NCI-H2227 (cell line): ENCODE measurements around the gene CIDEA.
"Not testable (repeated sequence)": the region's sequence is repeated elsewhere in the genome, so short reads cannot be mapped to it uniquely, and the experiment has no call there.

Source experiments
- DNase-seq: peaks from one replicate; lab custom pipeline; 2025; ENCODE audit not compliant: unreplicated experiment; lab: John Stamatoyannopoulos, UW

Gene CIDEA, protein sequence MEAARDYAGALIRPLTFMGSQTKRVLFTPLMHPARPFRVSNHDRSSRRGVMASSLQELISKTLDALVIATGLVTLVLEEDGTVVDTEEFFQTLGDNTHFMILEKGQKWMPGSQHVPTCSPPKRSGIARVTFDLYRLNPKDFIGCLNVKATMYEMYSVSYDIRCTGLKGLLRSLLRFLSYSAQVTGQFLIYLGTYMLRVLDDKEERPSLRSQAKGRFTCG

DNA sequence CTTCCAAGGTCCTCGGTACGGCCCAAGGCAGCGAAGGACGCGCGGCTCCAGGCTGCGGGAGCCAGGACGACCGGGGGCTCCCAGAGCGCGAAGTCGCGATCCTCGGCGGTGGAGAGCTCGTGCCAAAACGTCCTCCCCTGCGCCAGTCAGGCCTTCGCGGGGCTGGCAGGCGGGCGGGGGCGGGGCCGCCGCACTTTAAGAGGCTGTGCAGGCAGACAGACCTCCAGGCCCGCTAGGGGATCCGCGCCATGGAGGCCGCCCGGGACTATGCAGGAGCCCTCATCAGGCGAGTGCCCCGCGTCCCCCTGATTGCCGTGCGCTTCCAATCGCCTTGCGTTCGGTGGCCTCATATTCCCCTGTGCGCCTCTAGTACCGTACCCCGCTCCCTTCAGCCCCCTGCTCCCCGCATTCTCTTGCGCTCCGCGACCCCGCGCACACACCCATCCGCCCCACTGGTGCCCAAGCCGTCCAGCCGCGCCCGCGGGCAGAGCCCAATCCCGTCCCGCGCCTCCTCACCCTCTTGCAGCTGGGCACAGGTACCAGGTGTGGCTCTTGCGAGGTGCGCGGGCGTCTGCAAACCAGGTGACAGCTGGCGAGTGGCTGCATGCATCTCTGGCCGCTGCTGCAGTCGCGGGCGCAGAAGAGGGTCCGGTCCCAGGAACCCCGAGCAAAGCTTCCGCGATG, at the start of gene CIDEA:
Gene CIDEA (plus strand): TSS at position 226 of the 684 bp plus-strand sequence. CDS start 23 bp downstream, at position 249.
- no peak for DNase-seq

DNA sequence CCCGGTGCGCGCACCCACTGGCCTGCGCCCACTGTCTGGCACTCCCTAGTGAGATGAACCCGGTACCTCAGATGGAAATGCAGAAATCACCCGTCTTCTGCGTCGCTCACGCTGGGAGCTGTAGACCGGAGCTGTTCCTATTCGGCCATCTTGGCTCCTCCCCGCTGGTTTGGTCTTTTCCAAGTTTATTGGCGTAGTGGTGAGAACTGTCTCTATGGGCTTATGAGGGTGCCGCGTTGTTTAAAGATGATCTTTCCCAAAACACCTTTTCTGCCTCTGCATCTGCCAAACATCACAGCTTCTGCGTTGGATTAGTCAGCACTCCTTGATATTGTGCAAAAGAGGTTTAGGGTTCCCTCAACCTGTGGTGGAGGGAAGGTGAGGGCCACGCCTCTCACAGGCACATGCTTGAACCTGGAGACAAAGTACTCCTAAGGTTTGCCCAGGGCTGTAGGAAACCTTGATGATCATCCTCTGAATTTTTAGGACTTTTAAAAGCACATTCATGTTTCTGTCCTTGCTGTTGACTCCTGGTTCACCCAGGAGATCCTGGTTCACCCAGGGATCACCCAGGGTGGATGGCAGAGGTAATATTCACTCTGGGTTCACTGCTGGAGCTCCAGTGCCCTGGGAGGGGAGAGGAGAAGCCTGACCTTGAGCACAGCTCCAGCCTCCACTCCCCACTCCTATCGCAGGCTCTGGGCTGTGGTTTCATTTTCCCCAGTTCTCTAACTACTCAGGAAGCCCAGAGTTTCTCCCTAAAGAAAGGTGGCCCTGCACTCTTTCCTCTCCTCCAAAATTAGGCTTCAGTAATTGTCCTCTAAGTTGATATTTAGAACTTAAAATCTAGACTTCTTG, 45.6 kb upstream of the CIDEA start:
- DNase-seq, result not testable (repeated sequence)

DNA sequence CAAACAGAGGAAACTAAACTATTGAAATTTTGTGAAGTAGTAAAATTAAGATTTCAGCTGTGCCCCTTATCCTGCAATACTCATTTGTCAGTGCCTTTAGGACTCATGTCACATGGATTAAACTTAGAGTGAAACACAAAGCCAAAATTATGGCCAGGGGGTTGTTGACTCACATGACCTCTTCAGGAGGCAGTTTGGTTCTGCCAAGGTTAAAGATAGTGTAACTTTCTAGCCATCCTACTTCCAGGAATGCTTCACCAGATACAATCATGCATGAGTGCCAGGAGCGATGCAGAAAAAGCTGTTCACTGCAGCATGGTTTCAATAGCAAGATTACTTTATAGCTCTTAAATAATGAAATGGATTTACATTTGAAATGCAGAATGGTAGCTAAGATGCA, 41.9 kb upstream of the CIDEA start:
- DNase-seq, result not testable (repeated sequence)

DNA sequence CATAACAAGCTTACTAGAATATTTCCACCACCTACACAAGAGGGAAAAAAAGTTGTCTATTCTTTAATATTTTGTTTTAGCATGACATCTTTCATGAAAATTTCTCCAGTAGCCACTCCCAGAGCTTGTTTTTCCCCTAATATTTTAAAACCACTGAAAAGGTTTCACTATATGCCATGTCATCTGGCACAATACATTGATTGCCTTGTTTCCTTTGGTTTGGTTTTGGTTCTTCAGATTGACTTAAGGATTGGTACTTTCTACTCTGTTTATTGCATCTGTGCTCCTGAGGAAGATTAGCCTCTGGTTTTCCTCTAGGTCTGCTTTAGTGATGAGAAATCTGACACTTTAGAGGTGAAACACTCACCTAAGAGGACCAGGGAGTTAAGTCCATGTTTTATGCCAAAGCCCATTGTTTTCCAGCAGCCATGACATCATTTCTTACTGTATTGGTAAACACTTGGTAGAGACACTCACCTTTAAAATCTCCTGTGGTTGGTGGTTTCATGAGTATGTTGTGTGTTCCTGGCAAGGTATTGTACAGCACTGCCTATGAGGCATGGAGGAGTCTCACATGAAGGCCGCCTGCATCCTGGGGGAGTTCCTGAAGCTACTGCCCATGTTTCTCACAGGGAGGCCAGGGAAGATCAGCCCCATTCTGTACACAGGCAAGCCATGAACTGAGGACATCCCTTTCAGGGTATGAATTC, 39.7 kb upstream of the CIDEA start:
- not testable (repeated sequence) for DNase-seq

DNA sequence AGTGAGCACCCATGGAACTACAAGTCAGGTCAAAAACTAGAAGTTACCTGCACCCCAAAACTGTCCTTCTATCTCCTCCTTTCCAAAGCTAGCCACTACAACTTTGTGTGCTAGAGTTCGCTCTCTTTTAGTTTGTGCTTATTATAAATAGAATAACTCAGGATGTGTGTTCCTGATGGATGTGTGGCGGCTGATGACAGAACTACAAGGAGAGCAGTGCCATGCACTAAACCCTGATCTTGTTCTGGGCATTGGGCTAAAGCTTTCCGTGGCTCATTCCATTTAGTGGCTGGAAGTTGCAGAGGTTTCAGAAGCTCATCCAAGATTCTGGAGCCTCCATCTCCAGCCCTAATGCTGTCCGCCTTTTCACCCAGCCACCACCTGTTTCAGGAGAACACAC, 37.7 kb upstream of the CIDEA start:
- not testable (repeated sequence) for DNase-seq

DNA sequence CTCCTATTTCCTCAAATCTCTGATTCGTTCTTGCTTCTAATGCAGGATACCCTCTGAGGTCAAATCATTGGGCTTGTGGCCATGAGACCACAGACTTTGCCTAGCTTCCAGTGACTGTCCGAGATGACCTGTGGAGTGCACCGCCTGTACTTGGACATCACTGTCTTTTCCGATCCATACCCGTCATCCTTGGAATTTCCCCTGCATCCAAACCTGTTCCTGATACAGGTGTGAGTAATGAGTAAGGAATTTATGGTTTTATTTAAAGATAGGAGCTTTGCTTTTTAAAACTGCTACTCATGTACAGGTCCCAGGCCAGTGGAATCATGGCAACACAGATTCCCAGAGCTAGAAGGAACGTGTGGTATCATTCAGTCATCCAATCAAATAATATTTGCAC, 35.6 kb upstream of the CIDEA start:
- DNase-seq, result not testable (repeated sequence)

DNA sequence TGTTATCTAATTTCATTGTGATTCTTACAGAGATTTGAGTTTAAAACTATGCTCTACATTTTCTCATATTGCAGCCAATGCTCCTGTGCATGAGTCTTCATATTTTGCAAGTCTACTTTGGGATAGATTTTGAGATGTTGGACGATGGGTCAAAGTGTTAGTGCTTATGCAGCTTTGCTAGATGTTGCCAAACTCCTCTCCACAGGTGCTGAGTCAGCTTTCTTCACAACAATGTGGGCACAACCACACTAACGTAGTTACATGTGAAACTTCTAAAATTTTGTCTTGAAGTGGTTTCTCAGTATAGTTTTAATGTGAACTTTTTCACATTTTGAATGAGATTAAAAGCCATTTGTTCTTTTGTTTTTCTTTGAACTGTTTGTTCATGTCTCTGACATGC, 32.1 kb upstream of the CIDEA start:
- not testable (repeated sequence) for DNase-seq

DNA sequence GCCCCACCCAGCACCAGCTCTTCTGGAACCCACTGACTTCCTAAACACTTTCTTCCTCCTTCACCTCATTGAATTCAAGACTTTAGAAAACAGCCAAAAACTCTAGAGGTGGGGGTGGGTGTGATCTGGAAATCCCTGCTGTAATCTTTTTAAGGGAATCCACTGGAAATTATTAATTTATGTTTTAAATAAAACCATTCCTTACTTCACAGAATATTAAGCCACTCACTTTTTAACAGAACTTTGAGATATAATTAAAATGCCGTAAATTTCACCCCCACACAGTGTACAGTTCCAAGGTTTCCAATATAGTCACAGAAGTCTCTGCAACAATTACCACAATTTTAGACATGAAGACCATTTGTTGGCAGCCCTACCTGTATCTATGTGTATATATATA, 30.8 kb upstream of the CIDEA start:
- not testable (repeated sequence) for DNase-seq

DNA sequence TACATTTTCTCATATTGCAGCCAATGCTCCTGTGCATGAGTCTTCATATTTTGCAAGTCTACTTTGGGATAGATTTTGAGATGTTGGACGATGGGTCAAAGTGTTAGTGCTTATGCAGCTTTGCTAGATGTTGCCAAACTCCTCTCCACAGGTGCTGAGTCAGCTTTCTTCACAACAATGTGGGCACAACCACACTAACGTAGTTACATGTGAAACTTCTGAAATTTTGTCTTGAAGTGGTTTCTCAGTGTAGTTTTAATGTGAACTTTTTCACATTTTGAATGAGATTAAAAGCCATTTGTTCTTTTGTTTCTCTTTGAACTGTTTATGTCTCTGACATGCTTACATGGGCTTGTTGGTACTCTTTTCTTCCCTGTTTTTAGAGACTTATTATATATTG, 27.4 kb upstream of the CIDEA start:
- DNase-seq, result not testable (repeated sequence)

DNA sequence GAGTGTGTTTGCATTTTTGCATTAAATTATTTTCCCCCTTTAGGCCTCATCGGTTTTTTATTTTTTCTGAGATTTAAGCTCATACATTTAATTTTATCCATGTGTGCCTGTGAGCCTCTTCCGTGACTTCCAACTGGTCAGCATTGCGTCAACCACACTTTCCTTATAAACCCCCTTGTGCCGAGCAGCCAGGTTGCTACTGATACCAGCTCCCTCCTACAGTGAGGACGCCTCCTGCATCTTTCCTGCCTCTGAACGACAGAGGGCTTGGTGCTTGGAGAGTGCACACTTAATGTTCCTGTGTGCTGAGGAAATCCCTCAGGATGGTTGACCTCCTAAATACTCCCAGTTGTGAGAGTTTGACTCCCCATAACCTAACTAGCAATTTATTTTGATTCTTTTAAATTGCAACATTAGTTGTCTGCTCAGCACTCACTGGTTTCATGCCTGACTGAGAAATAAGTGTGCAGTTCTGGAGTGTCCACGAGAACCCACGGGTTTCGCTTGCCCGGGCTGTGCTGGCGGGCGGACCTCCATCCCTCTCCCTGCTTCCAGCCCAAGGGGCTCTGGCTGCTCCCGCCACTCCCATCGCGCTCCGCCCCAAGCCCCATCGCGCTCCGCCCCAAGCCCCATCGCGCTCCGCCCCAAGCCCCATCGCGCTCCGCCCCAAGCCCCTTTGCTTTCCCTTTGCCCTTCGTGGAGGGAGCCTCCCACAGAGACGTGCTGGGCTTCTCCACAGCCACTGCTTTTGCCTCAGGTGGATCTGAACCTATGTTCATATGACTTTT, 26.6 kb upstream of the CIDEA start:
- peak; percentile 21 for DNase-seq

DNA sequence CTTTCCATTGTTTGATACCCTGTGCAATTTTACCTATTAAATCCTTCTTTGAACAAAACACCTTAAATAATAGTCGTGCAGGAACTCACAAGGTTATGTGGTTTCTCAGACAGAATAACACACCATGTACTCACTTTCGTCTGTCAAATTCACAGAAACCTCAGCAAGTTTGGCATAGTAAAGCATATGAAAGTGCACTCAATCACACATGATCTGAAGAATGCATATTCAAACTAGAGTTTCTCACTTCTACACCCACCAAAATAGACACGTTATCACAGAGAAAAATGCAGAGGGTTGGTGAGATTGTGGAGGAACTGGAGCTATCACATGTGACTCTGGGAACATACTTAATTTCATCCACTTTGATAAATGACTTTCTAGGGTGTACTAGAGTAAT, 25.9 kb upstream of the CIDEA start:
- DNase-seq, result not testable (repeated sequence)

DNA sequence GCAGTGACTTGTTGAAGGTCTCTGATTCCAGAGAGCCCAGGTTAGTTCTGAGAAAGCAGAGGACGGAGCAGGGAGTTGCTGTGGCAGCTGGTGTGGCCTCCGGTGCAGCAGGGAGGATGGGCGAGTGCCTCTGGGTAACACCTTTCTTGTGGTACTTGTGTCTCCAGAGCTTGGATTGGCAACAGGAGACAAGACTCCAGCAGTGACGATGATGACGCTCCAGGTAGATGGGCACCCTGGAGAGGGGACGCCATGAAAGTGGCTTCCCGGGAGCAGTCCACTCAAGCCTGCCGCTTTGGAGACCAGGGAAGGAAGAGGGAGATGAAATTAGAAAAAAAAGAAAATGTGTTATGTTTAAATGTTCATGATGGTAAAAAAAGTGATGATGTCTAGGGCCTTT, 23.6 kb upstream of the CIDEA start:
- DNase-seq, result not testable (repeated sequence)

DNA sequence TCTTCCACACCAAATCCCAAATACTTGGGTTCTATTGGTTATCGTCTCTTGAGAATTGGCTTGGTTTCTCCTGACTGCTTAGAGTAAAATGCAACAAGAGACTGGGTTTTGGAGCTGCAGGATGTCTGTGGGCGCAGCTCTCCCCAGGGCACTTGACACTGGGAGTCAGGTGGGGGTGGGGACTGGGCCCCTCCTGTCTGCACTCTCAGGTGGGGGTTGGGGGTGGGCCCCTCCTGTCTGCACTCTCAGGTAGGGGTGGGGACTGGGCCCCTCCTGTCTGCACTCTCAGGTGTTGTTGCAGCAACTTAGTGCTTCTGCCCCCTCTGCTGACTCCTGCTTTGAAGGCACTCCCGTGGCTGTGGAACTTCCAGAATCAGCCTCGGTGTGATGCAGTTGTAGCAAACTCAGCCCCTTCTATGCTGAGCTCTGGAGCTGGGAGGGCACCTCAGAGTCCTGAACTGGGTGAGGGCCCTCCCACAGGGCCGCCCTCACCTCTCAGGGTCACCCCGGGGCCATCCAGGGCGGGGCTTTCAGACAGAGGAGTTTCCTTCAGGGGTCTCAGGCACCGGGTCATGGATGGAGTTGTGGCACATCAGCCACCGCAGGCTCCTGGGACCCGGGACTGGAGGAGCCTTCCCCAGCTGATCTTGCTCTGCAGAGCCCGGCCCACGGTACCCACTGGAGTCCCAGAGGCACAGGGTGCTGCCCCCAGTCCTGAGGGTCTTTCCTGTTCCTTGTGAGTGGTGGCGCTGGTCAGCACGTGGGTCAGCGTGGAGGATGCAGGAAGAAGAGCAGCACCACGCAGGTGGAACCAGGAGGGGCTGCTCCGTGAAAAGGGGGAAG, 22.9 kb upstream of the CIDEA start:
- no peak for DNase-seq

DNA sequence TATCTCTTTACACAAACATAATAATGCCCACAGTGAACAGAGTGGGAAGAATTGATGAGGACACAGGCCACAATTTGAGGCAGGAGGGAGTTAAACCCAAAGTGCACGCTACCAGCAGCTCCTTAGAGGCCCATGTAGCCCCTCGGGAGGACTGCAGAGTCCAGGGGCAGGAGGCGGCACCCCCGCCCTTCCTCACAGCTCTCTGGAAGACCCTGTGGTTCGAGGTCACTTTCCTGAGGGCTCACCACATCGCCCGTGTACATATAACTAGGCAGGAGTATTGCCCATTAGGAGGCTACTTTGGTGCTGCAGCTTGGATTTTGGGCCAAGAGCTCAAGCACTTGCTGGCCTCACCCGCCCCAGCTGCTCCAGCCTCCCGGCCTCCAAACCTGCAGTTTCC, 22.2 kb upstream of the CIDEA start:
- DNase-seq, result no peak

DNA sequence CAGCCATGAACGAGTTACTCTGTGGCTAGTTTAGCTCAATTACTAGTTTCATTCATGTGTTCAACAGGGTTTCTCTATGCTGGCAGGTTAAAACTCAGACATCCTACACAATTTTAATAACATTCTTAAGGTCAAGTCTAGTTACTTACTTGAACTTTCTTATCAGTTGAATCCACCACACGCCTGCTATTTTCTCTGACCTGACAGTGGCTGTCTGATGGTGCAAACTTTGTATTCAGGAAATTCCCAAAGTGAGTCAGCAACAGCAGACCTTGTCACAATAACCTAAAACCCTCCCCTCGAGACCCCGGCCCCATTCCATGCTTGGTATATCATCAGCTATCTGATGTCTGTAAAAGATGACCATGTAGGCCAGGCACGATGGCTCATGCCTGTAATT, 20.8 kb upstream of the CIDEA start:
- no peak for DNase-seq

DNA sequence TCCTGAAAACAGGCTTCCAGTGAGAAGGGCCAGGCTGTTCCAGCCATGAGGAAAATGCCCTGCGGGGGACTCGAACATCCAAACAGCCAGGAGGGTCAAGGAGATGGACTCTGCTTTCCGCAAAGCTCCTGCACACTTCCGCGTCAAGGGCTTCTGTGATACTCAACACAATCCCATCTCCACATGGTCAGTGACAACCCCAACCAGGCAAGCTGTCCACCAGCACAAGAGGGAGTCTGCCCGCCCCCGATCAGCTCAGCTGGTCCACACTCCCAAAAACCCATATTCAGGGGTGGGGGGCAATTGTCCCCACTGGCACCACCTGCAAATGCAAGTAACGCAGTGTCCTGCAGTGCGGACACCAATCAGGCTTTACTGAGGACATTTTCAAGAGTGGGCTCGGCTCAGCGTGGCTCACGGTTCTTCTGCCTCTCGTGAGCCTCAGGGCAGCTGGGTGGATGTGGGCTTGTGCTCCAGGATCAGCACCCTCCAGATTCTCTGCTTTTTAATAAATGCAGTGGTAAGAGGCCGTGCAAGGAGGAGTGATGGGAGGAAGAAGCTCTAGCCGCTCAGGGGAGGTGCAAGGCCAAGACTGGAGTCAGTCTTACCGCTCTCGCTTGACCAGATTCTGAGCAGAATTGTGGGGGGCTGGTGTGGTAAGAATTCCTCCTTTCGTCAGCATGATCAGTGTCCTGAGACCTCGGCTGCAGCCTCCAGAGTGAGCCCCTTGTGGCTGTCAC, 19.5 kb upstream of the CIDEA start:
- DNase-seq, result no peak

DNA sequence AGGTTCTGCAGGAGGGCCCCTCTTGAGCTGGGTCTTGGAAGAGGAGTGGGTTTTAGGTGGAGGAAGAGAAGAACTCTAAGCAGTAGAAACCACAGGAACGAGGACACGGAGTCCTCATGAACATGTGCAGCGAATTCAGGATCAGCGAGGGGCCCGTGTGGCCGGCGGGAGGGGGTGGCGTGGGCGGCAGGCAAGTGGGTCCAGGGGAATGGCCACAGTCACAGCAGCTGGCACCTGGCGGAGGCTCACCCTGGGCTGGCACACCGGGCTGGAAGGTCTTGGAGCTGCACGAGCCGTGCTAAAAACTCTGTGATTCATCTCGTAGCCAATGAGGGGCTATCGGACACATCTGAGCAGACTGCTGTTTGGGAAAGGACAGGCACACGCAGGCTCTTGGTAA, 18.0 kb upstream of the CIDEA start:
- no peak for DNase-seq

DNA sequence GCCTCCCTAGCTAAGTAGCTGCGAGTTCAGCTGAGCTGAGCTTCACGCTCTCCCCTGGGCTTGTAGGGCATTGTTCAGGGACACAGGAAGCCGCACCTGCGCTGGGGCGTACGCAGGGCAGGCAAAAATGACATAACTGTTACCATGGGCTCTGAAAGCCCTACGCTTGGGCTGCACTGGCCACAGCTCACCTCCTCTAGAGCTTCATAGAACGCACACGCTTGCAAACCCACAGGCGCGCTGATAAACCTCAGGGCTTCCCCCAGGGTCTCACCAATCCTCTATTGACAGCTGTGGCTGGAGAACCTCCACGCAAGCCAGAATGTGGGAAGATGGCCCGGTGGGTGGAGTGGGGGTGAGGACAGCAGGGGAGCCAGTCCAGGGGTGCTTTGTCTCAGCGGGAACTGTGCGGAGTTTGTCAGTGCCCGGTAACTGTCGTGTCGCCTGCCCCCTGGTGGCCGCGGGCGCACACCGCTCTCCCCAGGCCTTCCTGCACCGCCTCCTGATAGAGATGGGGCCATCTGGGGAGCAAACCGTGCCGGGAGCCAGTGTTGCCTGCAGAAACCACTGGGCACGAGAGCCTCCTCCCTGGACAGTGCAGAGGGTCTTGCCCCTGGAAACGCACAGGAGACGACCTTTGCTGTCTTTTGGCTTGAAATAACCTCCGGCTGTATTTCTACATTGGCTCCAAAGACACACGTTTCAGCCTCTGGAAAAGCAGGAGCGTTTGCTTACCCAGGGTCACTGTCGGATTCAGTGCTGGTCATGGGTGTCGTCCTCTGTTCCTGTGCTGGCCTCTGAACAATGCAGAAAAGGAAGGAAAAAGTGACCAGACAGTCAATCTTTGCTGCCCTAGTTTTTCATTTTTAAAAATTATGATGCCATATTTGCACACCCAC, 17.0 kb upstream of the CIDEA start:
- DNase-seq, result peak; percentile 69
